Omental fat pad (tissue), 4 donors: ENCODE results near the gene SHB. TPM values are rescaled to one million over a fixed set of nuclear protein-coding genes. Genes with fewer than 3 reads are reported as not detected.

Experiments
- ATAC-seq: fragments of 150-250 bp; one replicate; pipeline ENCODE4 v1.9.1; 2016; ENCODE audit warnings: mild to moderate bottlenecking, moderate library complexity; ENCODE audit not compliant: low FRiP score
- DNase-seq: peaks from one replicate; pipeline ENCODE4 v3.0.0-alpha.2; 2019; ENCODE audit warnings: low spot score
- total RNA-seq, 4 donors: library from RNA; depleted of rRNA; stranded (reverse); fragments of >200 nt; gene quantifications; one replicate each; pipeline ENCODE4 v1.1.0, GENCODE V29; 2016
- TF ChIP-seq, protein P1 (sequence below), 3 donors: fragments of 450-650 bp; IDR thresholded peaks; one replicate each; pipeline ENCODE4 v1.5.1; 2016 to 2017; ENCODE audit warnings: antibody characterized with exemption in 3 of 3, mild to moderate bottlenecking in 3 of 3, moderate library complexity in 2 of 3

SHB gene
- total RNA-seq, 4 donors from 2014 or later: 10.4 to 61.6 (median 20.7) TPM

- ATAC-seq (no peak), DNase-seq (no peak)
- TF ChIP-seq, protein P1, sequence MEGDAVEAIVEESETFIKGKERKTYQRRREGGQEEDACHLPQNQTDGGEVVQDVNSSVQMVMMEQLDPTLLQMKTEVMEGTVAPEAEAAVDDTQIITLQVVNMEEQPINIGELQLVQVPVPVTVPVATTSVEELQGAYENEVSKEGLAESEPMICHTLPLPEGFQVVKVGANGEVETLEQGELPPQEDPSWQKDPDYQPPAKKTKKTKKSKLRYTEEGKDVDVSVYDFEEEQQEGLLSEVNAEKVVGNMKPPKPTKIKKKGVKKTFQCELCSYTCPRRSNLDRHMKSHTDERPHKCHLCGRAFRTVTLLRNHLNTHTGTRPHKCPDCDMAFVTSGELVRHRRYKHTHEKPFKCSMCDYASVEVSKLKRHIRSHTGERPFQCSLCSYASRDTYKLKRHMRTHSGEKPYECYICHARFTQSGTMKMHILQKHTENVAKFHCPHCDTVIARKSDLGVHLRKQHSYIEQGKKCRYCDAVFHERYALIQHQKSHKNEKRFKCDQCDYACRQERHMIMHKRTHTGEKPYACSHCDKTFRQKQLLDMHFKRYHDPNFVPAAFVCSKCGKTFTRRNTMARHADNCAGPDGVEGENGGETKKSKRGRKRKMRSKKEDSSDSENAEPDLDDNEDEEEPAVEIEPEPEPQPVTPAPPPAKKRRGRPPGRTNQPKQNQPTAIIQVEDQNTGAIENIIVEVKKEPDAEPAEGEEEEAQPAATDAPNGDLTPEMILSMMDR (IDR thresholded peaks at IDR 0.05): no peak
These were observed 26.2 kb downstream of the SHB start for GRCh38 chr9:38042626-38043357.

DNA sequence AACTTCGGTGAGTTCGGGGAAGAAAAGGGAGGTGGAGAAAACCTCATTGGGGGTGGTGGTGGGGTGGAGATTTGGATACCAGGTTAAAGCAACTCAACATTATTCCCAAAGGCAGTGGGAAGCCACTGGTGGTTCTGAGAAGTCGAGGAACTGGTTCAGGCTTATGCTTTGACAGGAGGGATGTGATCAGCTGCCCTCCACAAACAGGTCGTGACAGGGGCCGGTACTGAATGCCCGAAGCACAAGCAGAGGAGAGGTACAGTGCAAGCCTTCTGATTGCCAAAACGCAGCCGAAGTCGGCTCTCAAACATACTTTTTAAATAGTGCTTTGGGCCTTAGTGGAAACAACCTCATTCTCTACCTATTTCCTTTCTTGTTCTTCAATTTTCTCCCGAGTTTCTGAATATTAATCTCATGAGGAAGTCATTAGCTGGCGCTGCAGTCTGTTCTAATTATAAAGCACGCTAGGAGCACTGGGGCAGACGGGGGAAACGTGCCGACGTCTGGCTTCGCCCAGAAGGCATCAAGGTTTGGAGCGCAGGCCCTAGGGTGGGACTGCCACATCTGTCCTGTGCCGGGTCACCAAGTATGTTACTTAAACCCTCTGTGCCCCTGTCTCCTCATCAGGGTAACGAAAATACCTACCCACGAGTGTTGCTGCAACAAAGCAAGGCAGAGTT, 27.3 kb downstream of the SHB start:
- DNase-seq: no peak
- TF ChIP-seq, protein P1 (IDR thresholded peaks at IDR 0.05): no peak
- ATAC-seq: no peak

DNA sequence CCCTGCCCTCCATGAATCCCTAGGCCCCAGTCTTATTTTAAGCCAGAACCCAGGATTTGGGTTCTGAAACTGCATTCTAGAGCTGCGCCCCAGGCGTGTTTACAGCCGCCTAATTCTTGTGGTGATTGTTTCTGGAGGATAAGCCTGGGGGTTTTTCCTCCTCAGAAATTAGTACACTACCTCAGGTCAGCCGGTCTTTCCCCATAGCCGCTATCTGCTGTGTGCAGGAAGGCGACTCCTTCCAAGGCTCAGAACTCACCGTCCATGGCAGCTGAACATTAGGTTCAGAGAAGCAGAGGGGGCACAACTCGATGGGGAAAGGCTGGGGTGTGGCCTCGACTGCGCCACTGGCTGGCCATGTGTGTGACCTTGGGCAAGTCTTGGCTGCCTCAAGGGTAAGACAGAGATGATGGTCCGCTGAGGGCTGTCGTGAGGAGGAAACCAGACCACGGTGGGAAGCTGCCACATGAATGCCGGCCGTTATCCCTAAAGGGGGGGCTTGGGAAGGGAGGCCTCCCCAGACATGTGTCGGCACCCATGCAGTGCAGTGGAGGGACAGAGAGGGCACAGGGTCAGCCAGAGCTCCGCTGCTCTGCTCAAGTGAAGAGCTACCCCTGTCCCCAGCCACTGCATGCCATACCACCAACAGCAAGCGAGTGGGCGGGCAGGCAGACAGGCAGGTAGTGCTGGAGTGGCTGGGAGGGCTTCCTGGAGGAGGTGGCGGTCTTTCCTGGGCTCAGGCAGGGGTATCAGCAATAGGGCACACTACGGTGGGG, 28.9 kb downstream of the SHB start:
- DNase-seq (no peak), ATAC-seq (no peak)
- TF ChIP-seq, protein P1 (IDR thresholded peaks at IDR 0.05): no peak

- DNase-seq (no peak), ATAC-seq (no peak)
- TF ChIP-seq, protein P1 (IDR thresholded peaks at IDR 0.05): no peak
These were observed 29.7 kb downstream of the SHB start for GRCh38 chr9:38039090-38039906.

DNA sequence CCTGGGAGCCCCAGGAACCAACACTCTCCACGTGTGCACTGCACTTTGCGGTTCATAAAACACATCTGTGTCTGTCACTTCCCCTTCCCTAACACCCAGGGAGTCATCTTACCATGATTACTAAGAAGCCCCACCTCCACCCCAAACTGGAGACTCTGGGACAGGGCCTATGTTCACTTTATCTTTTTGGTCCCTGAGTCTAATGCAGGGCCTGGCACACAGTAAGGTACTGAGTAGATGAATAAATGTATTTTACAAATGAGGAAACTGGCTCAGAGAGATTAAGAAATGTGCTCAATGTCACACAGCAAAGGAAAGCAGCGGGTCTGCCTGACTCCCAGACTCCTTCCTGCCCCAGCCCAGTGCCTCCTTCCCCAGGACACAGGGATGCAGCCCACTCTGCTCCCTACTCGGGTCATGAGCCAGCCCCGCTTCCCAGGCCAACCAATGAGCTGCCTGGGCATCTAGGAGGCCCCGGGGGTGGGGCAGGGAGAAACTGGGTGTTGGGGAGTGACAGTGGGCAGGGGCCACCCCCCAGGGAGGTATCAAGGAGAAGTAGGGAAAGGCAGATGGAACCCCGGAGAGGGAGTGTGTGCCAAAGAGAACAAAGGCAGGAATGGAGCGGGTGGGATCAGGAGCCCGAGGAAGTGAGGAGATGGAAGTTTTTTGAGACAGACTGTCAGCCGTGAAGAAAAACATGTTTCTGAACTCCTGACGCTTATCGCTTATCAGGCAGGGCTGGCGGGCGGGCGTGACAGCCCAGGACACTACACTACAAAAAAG, 30.5 kb downstream of the SHB start:
- TF ChIP-seq, protein P1 (IDR thresholded peaks at IDR 0.05): no peak
- DNase-seq: no peak
- ATAC-seq: no peak

- DNase-seq: no peak
- no peak for ATAC-seq
These were observed 31.1 kb downstream of the SHB start for GRCh38 chr9:38037981-38038306.

More at GRCh38 chr9:38037981-38038306, 31.1 kb downstream of the SHB start:
- TF ChIP-seq, protein P1 (IDR thresholded peaks at IDR 0.05): no peak
